SKM-1 treated with dmso at 0.1 percent for 144 hours (cell line): ENCODE data around the gene ITPK1.

Source experiments
- DNase-seq: peaks from one replicate; lab custom pipeline; 2025; ENCODE audit not compliant: unreplicated experiment; lab: John Stamatoyannopoulos, UW

The ITPK1 gene

DNA sequence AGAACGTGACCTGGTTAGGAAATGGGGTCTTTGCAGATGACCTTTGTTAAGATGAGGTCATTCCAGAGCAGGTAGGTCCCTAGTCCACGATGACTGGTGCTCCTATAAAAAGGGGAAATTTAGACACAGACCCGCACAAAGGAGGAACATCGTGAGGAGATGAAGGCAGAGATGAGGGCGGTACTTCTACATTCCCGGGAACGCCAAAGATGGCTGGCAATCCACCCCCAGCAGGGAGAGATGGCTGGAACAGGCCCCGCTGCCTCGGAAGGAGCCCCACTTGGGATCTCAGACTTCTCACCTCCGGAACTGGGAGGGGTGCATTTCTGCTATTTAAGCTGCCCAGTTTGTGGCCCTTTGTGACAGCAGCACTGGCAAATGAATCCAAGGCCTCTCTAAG, 85.0 kb downstream of the ITPK1 start:
- no peak for DNase-seq

DNA sequence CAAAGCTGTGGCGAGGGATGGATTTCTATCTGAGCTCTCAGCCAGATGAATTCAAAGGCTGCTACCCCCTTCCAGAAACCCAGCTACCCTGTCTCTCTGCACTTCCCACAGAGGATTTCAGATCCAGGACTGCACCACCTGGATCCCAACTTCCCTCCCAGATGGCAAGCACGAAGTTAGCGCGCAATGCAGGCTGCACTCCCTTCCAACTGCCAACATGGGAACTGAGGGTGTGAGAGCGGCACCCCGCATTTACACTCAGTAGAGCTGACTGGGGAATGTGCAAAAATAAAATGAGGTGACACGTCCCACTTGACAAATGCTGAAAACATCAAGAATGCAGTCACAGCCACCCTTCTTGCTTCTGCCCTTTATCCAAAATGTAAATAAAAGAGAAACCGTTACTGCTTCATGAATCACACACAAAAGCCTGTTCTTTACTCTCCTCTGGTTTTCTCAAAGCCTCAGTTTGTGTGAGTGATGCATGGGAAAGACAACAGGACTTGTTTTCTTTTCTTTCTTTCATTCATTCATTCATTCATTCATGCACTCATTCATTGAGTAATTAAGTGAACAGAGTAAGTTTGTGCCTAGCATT, 85.7 kb downstream of the ITPK1 start:
- DNase-seq, result no peak

DNA sequence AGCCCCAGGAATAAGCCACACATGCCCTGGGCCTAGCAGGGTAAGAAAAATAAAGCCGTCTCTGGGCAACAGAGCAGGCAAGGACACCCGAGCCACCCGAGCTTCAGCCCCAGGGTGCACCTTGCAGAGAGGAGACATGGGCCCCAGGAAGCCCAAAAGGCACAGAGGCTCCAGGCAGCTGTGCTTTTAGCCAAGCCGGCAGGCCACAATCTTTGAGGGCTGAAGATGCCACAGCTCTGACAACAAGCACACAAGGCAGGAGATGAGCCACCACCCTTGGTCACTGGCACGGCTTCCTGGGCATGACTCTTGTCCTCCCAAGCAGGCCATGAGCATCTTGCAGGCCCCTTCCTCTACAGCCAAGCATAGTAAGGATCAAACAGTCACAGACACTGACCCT, 86.3 kb downstream of the ITPK1 start:
- no peak for DNase-seq

DNA sequence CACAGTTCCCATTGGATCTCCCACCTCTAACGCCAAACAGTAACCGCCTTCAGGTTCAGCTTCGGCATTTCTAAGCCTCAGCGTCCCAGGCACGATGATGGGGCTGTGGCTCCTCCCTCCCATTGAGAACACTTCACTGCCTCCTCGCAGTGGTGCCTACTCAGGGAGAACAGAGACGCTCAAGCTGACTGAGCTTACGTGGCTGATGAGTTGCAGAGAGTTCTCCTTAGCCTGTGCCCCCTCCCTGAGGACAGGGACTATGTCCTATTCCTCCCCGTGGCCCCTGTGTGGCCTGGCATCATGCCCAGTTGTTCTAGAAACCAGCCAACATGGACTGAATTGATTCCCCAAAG, 87.0 kb downstream of the ITPK1 start:
- no peak for DNase-seq

DNA sequence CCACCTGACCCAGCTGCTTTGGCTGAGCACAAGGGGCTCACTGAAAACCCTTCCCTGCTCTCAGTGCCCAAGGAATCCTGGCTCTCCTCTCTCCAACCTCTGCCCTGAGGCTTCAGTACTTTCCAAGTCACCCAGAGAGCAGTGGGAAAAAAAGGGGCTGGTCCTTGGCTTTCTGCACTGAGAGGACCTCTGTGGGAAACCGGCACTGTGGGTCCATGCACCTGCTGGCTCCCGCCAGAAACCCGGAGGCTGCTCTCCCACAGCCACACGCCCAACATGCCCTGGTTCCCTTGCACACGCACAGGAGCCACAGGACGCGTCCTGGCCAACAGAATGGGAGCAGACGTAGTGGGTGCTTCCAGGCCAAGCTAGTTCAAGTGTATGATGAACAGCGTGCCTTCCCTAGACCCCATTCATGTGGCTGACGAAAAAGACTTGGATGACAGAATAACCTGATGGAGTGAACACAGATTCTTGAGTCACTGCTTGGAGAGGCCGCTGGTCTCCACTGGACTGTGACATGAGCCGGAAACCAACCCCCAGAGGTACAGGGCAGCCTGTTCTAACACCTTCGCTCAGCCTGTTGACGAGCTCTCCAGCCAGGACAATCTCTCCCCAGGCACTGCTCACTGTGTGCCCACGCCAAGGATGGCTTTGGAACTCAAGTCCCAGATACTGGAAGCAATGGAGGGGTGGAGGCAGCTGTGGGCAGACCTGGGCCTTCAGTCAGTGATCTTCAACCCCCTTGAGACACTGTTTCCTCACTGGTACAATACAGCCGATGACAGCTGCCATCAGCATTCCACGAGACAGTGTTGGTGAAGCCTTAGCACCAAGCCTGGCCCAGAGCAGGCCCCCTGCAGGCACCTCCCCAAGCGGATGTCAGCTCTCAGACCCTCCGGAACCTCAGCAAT, 87.7 kb downstream of the ITPK1 start:
- no peak for DNase-seq

DNA sequence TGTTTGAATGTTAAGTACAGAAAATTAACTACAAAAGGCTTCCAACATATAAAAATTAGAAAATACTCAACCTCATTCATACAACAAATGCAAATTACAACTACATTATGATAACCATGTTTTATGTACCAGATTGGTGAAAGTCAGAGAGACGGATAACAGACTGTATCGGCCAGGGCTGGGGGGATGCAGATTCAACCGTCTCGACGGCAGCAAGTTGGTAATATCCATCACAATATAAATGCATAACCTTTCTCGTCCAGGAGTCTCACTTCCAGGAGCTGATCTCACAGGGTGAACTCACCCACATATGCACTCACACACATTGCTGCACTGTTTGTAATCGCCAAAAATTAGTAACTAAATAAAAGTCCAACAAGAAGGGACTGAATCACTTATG, 89.4 kb downstream of the ITPK1 start:
- DNase-seq, result no peak

DNA sequence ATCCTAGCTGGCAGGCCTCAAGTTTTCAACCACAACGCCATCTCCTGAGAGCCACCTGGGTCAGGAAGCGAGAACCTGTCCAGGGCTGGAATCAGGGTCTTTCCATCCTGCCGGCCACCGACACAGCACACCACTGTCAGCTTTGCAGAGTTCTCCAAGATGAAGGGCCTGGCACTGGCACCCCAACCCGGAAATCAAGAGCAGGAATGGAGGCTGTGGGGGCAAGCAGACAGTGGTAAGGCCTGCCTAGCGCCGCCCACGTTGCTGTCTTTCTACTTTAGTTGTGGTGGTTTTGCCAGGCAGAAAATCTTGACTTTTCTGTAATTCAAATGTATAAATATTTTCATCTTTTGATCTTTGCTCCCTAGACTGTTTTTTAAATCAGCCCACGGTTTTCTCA, 90.7 kb downstream of the ITPK1 start:
- no peak for DNase-seq

DNA sequence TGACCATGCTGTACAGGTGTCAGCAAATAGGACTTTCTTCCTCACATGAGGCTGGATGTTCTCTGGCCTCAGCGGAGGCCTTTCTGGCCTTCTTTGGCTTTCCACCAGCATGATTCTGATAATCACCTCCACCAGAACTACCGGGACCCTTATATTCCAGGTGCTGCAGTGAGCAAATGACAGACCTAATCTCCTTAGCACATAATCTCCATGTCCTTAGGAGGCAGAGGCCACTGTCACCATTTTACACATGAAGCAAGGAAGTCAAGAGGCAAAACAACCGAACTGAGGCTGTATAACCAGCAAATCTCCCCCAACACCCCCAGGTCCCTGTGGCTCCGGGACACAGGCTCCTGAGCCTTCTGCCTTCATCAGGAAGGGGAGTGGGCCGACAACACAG, 91.2 kb downstream of the ITPK1 start:
- no peak for DNase-seq

DNA sequence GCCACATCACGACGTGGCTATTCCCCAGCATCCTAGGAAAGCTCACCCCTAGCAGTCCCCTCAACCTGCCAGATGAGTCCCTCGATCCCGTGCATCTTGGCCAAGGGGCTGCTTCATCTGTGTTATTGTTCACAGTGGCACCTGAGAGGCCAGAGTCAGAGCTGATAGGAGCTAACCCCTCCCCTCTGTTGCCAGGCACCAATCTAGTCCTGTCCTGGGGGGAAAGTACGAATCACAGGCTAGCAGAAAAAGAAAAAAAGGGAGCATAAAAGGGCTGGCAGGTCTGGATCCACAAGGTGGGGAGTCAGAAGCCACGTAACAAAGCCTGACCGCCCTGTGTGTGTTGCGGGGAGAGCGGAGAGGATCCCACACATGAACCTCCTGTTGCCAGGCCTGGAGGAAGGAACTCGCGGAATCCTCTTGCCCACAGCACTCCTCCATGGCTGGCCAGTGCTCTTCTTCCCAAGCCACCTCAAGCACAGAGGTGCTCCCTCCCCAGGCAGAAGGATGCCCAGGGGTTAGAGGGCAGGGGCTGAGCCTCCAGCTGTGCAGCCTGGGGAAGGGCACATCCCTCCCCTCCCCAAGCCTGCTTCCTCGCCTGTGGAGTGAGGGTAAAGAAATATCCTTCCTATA, 91.8 kb downstream of the ITPK1 start:
- DNase-seq, result no peak

DNA sequence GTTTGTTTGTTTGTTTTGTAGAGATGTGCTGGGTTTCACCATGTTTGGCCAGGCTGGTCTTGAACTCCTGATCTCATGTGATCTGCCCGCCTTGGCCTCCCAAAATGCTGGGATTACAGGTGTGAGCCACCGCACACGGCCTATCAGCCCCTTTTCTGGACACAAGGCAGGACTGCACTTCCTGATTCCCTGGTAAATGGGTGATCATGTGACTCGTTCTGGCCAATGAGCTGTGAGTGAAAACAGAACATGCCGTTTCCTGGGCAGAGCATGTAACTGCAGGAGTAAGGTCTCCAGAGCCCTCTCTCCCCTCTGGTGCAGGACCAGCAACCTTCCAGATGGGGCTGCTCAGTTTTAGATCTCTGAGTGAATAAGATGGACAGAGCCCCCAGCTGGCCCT, 92.7 kb downstream of the ITPK1 start:
- no peak for DNase-seq

DNA sequence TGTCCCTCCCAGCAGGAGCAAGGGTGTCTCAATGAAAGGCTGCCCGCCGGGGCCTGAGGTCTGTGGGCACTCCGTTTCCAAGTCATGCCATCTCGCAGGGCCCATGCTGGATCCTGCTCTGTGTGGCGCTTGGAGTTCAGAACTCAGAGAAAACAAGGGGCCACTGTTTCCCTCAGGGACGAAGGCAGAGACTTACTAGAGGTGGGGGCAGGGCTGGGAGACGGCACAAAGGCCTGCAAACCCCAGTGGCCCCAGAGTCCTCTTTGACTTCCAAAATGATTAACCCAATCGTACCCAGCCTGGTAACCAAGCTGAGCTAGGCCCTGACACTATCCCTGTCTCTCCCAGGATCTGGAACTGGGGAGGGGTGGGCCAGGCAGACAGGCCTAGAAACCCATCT, 95.8 kb downstream of the ITPK1 start:
- no peak for DNase-seq

DNA sequence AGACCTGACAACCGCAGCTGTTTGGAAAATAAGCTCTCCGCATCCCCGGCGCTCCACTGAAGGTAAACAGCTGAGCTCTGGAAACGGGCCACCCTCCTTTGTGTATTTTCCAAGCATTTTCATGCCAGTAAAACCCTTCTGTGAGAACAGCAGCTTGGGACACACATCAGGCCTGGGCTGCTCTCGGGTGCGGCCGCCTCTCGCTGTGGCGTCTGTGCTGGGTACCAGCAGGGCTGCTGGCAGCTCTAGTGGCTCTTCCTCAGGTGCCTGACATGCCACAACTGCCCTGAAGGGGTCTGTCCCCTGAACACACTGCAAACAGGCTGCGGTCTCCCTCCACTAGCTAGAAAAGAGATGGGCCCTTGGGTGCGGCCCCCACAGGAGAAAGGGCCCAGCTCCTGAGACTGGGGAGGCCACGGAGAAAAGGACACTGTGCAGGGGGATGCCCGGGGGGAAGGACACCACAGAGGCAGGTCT, 96.3 kb downstream of the ITPK1 start:
- no peak for DNase-seq

DNA sequence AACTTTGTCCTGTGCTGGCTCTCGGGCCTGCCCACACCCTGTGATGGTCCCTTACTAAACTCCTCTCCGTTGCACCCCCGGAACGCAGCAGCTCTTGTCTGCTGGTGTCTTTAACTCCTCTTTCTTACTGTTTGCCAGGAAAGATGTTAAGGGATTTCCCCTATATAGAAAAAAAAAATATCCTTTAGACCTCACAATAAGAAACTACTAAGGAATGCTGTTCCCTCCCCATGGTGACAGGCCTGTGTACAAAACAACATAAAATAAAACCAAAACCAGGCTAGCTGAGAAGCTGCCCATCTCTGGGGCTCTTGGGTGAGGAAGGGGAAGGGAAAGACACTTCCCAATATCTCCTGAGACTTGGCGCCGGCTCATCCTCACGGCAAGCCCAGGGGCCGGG, 97.4 kb downstream of the ITPK1 start:
- DNase-seq, result no peak

DNA sequence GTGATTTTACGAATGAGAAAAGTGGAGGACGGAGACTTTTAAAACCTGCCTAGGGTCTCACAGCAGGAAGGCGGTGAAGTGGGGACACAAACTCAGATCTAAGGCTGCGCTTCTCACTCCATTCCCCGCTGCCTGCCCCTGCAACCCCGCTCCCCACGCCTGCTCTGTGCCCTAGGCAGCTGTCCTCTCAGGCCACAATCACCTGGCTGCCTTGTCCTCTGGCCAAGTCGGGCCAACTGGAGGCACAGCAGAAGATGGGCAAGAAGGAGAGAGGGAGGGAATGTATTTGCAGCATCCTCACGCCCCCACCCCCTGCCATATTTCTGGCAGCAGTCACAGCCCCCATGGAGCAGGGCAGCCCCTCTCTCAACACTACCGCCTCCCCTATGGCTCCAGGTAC, 97.8 kb downstream of the ITPK1 start:
- DNase-seq, result no peak

DNA sequence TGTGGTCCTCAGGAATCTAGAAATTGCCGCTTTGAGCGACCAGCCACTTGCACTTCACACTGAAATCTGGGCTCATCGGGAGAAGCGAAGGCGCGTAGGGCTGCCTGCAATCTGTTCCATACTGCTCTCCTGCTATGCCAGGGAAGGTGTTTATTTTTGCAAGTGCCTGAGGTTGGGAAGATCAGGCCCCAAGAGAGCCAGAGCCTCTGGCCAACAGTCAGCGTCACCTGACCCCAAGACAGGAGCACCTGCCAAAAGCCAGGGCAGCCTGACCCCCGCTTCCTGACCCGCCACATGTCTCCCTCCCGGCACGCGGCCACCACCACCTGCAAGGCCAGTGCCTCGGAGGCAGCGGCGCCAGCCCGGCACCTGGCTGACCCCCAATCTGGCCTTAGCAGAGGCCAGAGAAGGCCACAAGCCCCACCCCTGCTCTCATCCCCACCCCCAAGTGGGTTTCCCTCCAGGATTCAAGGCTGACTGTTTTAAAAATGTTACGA, 98.4 kb downstream of the ITPK1 start:
- no peak for DNase-seq

DNA sequence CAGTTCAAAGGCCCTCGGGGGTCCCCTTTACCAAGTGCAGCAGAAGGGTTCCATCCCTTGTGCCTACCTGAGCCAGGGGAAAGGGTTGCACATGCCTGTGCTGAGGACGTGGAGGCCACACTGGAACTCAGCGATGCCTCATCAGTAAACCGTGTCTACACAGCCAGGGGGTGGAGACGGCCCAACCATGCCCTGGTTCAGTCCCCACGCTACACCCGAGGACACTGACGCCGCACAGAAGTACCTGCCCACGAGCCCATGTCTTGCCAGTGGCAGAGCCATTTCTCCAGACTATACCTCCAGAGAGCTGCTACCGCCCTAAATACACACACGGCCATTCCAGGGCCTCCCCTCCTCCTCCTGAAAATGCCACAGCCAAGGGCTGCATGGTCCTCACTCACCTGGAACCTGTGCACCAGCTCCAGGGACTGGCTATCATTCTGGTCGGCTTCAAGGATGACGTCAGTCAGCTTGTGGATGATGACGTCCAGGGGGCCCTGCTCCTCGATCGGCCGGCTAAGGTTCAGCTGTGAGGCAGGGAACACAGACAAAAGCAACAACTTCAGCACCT, 99.4 kb downstream of the ITPK1 start:
- no peak for DNase-seq

DNA sequence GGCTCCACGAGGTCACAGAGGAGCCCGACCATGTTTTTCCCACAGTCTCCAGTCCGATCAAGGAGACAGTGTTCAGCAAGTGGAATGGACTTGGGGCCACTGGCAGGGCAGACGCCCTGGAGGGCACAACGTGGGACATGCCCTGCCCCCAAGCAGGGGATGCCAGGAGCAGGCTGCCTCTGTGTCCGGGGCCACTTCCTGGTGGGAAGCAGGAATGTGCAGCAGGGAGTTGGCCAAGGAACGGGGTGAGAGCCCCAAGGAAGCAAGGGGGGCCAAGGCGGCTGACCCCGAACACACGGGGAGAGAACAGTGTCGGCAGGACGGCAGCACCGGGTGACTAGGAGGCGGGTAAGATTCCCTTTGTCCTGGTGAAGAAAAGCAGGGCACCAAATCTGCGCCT, 100.2 kb downstream of the ITPK1 start:
- no peak for DNase-seq

DNA sequence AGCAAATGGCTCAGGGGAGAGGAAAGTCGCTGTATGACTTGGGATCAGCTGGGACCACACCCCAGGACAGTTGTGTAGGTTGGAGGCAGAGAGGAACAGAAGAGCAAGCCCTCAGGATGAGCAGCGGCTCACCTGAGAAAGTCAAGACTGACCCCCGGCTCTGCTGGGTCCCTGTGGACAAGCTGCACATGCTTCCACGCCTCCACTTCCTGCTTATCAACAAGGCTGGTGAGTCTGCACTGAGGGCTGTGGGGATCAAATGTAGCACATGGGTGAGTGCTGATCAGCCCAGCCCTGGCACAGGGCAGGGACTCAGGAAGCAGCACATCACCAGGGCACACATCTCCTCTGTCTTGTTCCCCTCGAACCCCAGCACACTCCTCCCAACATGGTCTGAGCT, 100.7 kb downstream of the ITPK1 start:
- DNase-seq, result no peak

DNA sequence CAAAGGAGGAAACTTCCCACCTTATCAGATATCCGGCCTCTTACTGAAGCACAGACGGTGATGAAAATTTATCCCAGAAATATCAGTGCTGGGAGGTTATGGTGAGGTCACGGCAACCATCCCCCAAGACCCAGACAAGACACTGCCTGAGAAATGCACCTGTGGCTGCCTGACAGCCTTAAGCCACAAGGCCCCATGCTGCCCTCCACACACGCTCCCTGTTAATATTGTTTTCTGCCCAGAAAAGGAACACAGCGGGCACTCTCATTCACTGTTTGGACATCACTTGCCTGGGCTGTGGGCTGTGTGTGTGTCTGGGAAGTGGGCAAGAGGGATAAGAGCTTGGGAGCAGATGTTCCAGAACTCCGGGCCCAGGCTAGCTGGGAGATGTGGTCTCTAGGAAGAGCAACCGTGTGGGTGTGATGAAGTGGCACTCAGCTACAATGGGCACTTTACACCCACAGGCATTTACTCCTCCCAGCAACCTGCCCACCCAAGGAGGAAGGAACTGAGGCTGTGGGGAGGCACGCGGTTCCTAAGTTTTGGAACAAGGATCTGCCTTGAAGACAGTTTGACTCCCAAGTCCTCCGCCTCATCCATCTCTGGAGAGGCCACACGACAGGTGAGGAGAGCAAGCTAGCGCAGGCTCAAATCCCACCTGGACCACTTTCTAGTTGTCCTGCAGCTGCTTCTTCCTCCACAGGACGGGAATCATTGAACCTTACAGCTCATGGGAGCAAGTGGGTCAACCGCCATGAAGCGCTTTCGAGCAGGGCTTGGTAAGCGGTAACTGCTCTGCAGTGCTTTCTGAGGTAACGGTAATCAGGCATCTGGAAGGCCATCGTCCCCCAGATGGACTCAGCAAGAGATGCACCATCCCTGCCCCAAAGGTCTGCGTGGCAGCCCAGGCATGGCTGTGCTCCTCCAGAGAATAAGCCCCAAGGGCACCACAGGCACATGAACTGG, 101.4 kb downstream of the ITPK1 start:
- DNase-seq, result no peak

DNA sequence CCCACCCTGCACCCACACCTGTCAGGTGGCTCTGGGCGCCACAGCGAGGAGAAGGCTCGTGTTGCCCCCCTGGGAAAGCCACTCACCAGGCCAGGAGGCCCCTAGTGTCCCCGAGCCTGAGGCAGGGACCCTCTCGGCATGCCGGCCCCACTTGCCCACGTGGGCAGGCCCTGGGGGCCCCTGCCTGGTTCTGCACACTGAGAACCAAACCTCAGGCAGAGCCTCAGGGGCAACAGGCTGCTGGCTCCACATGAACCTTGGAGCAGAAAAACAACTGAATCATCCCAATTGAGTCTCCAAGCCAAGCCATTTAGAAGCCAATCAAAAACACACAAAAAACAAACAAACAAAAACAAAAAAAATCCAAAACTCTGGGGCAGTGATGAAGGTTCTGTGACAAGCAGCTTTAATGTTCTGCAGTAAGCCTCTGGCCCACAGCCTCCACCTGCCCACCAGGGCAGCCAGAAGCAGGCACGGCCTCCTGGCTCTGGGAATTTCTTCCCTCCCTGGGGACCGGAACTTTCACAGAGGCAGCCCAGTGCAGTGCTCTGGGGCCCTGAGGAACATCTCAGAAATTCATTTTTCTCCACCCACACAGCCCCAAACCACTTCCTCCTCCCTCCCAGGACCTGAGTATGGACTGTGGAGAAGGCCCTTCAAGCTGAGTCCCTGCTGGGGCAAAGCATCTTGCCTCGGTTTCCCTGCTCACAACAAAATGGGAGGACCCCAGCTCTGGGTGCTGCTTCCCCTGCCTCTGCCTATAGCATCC, 102.6 kb downstream of the ITPK1 start:
- DNase-seq, result no peak
